CD14-positive monocyte (primary cell): Measurements from ENCODE around the gene MBD5. TPM values are rescaled to one million over a fixed set of nuclear protein-coding genes. Genes with fewer than 3 reads are reported as not detected.

Source experiments
- DNase-seq, 3 donors: peaks; one replicate each; pipeline ENCODE4 v3.0.0-alpha.2; 2011 to 2022
- H2AFZ ChIP-seq: 2 replicates; pipeline ENCODE4 v1.6.0; 2012; ENCODE audit warnings: mild to moderate bottlenecking, low read depth, low read length, inconsistent platforms; ENCODE audit not compliant: insufficient read depth, poor library complexity, severe bottlenecking
- H3K27ac ChIP-seq, 2 donors: 1 replicate in 1 of 2; 2 replicates in 1 of 2; pipeline ENCODE4 v1.5.1; 2012 to 2013; ENCODE audit warnings: low read length in 2 of 2, control low read depth in 1 of 2, inconsistent platforms in 1 of 2, low read depth in 1 of 2, mild to moderate bottlenecking in 1 of 2
- H3K27me3 ChIP-seq, 2 donors: one replicate each; pipeline versions ENCODE4 v1.6.0 to v1.6.1; 2011 to 2013; ENCODE audit warnings: low read length in 2 of 2; ENCODE audit not compliant: control insufficient read depth in 2 of 2, insufficient read depth in 2 of 2
- H3K36me3 ChIP-seq, 2 donors: replicated peaks in 1 of 2; 1 replicate in 1 of 2; 2 replicates in 1 of 2; pipeline versions ENCODE4 v1.5.1 to v1.6.1; 2012 to 2013; ENCODE audit warnings: low read length in 2 of 2, control low read depth in 1 of 2, inconsistent platforms in 1 of 2, mild to moderate bottlenecking in 1 of 2; ENCODE audit not compliant: insufficient read depth in 2 of 2, control insufficient read depth in 1 of 2
- H3K4me1 ChIP-seq, 2 donors: 1 replicate in 1 of 2; 2 replicates in 1 of 2; pipeline versions ENCODE4 v1.5.1 to v1.6.1; 2012 to 2013; ENCODE audit warnings: low read length in 2 of 2, control low read depth in 1 of 2, inconsistent platforms in 1 of 2, mild to moderate bottlenecking in 1 of 2, moderate library complexity in 1 of 2; ENCODE audit not compliant: insufficient read depth in 2 of 2, control insufficient read depth in 1 of 2
- H3K4me2 ChIP-seq: replicated peaks from 2 replicates; pipeline ENCODE3; 2012; ENCODE audit warnings: low read length, moderate library complexity, mild to moderate bottlenecking; ENCODE audit not compliant: poor library complexity, severe bottlenecking; ENCODE audit errors: extremely low read depth
- H3K4me3 ChIP-seq, 3 experiments: fragments of 200-600 bp in 1 of 3; sonication (generic) in 1 of 3; replicated peaks in 1 of 3; 1 replicate in 2 of 3; 2 replicates in 1 of 3; pipeline ENCODE4 v1.5.1; 2011 to 2013; ENCODE audit warnings: low read length in 3 of 3, mild to moderate bottlenecking in 3 of 3, control low read depth in 2 of 3, low read depth in 2 of 3, inconsistent platforms in 1 of 3, moderate library complexity in 1 of 3
- H3K79me2 ChIP-seq: 2 replicates; pipeline ENCODE4 v1.6.0; 2012; ENCODE audit warnings: mild to moderate bottlenecking, control low read depth, inconsistent platforms, low read length, moderate library complexity; ENCODE audit not compliant: insufficient read depth
- H3K9ac ChIP-seq: 2 replicates; pipeline ENCODE4 v1.6.0; 2017; ENCODE audit warnings: low read length, mild to moderate bottlenecking; ENCODE audit not compliant: insufficient read depth, poor library complexity, severe bottlenecking
- H3K9me3 ChIP-seq, 2 donors: replicated peaks in 1 of 2; 1 replicate in 1 of 2; 2 replicates in 1 of 2; pipeline versions ENCODE4 v1.5.1 to v1.6.1; 2012 to 2013; ENCODE audit warnings: low read length in 2 of 2, control low read depth in 1 of 2; ENCODE audit not compliant: control insufficient read depth in 1 of 2, insufficient read depth in 1 of 2
- H4K20me1 ChIP-seq: 2 replicates; pipeline ENCODE4 v1.6.0; 2012; ENCODE audit warnings: mild to moderate bottlenecking, low read length, control low read depth, moderate library complexity; ENCODE audit not compliant: insufficient read depth
- H3K27ac Mint-ChIP-seq, 7 donors: one replicate each; pipeline ENCODE4 v1.8.0; 2020; ENCODE audit warnings: mild to moderate bottlenecking in 7 of 7, mixed read lengths in 7 of 7, moderate library complexity in 6 of 7, inconsistent platforms in 2 of 7
- H3K27me3 Mint-ChIP-seq, 3 donors: one replicate each; pipeline ENCODE4 v1.8.0; 2021 to 2022; ENCODE audit warnings: low read depth in 3 of 3, mild to moderate bottlenecking in 3 of 3, mixed read lengths in 3 of 3, moderate library complexity in 3 of 3, inconsistent platforms in 1 of 3
- H3K36me3 Mint-ChIP-seq, 2 donors: one replicate each; pipeline ENCODE4 v1.8.0; 2020; ENCODE audit warnings: mixed read lengths in 2 of 2, inconsistent platforms in 1 of 2, mild to moderate bottlenecking in 1 of 2
- H3K4me1 Mint-ChIP-seq: one replicate; pipeline ENCODE4 v1.8.0; 2020; ENCODE audit warnings: mild to moderate bottlenecking, mixed read lengths
- H3K4me3 Mint-ChIP-seq, 2 donors: one replicate each; pipeline ENCODE4 v1.8.0; 2020; ENCODE audit warnings: mild to moderate bottlenecking in 2 of 2, mixed read lengths in 2 of 2, moderate library complexity in 1 of 2
- H3K9me3 Mint-ChIP-seq, 7 donors: one replicate each; pipeline ENCODE4 v1.8.0; 2020 to 2022; ENCODE audit warnings: mixed read lengths in 7 of 7, mild to moderate bottlenecking in 6 of 7, moderate library complexity in 6 of 7, inconsistent platforms in 2 of 7
- WGBS: methylation state at CpG from one replicate; pipeline ENCODE4 v1.1.5; 2013; ENCODE audit warnings: missing lambda C conversion rate; ENCODE audit not compliant: insufficient coverage; 5-methylcytosine and 5-hydroxymethylcytosine counted together
- intact Hi-C, 2 donors: fragments of 100-400 bp; cut with micrococcal nuclease; formaldehyde crosslinking; loops; one replicate each; pipeline versions ENCODE4 v1.15.0 to v1.15.1; 2023
- polyA plus RNA-seq, 3 donors: library from polyadenylated mRNA; depleted of rRNA in 1 of 3; unstranded in 2 of 3; stranded (reverse) in 1 of 3; fragments of 300-500 nt in 2 of 3; fragments of >200 nt in 1 of 3; fragmentation: Illumina TruSeq in 2 of 3; gene quantifications; 1 replicate in 2 of 3; 2 replicates in 1 of 3; pipeline ENCODE4 v1.2.3, GENCODE V29; 2012 to 2021
- TF ChIP-seq, protein P1 (sequence below): fragments of 200-600 bp; IDR thresholded peaks from one replicate; pipeline ENCODE4 v1.8.0; 2022; ENCODE audit warnings: antibody characterized with exemption, mild to moderate bottlenecking

MBD5 gene
- polyA plus RNA-seq, 3 donors: 2.3 to 5.7 (median 3.5) TPM

- Histone ChIP-seq H3K9me3 (peaks cover 7 to 13% of the 10 kb centered on the region in 2 donors), H3K4me2 (no peak overlapping the region), H3K27me3 (no peaks in the 10 kb centered on the region), H3K4me3 (no peak overlapping the region), H3K36me3 (peaks cover 0 to 4% of the 10 kb centered on the region in 2 donors), H3K79me2 (no peaks in the 10 kb centered on the region), H3K4me1 (no peaks in the 10 kb centered on the region), H3K27ac (no peak overlapping the region), H2AFZ (no peak overlapping the region), H4K20me1 (no peaks in the 10 kb centered on the region), H3K9ac (no peak overlapping the region)
- TF ChIP-seq, protein P1, sequence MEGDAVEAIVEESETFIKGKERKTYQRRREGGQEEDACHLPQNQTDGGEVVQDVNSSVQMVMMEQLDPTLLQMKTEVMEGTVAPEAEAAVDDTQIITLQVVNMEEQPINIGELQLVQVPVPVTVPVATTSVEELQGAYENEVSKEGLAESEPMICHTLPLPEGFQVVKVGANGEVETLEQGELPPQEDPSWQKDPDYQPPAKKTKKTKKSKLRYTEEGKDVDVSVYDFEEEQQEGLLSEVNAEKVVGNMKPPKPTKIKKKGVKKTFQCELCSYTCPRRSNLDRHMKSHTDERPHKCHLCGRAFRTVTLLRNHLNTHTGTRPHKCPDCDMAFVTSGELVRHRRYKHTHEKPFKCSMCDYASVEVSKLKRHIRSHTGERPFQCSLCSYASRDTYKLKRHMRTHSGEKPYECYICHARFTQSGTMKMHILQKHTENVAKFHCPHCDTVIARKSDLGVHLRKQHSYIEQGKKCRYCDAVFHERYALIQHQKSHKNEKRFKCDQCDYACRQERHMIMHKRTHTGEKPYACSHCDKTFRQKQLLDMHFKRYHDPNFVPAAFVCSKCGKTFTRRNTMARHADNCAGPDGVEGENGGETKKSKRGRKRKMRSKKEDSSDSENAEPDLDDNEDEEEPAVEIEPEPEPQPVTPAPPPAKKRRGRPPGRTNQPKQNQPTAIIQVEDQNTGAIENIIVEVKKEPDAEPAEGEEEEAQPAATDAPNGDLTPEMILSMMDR: no peak
- Mint-ChIP-seq H3K27me3 (peaks cover 0 to 4% (median 0%) of the 10 kb centered on the region in 3 donors), H3K4me3 (no peak overlapping the region), H3K27ac (no peak overlapping the region), H3K9me3 (peaks cover 13 to 31% (median 14%) of the 10 kb centered on the region in 7 donors), H3K36me3 (peaks cover 0 to 3% of the 10 kb centered on the region in 2 donors), H3K4me1 (no peaks in the 10 kb centered on the region)
- intact Hi-C loops: no loop called here
- DNase-seq: no peak
- WGBS: no CpG with 5 or more reads among the region's 1 CpG
Measured at GRCh38 chr2:148416248-148416647, 395.4 kb downstream of the MBD5 start.

GRCh38 chr2:148430101-148430500, 409.2 kb downstream of the MBD5 start:
- H3K27ac ChIP-seq: no peak overlapping the region
- H3K36me3 Mint-ChIP-seq: no peaks in the 10 kb centered on the region
- no peaks in the 10 kb centered on the region for H4K20me1 ChIP-seq
- no peaks in the 10 kb centered on the region for H3K4me1 ChIP-seq
- no peak overlapping the region for H3K27ac Mint-ChIP-seq
- peaks cover 0 to 3% (median 0%) of the 10 kb centered on the region in 3 donors for H3K27me3 Mint-ChIP-seq
- no peak overlapping the region for H3K4me3 ChIP-seq
- H2AFZ ChIP-seq: no peak overlapping the region
- no peaks in the 10 kb centered on the region for H3K9me3 ChIP-seq
- no peak overlapping the region for H3K4me2 ChIP-seq
- H3K79me2 ChIP-seq: no peaks in the 10 kb centered on the region
- H3K27me3 ChIP-seq: no peaks in the 10 kb centered on the region
- H3K36me3 ChIP-seq: no peaks in the 10 kb centered on the region
- DNase-seq: no peak
- no CpG with 5 or more reads among the region's 1 CpG for WGBS
- H3K9ac ChIP-seq: no peak overlapping the region
- intact Hi-C loops: no loop called here
- H3K4me1 Mint-ChIP-seq: no peaks in the 10 kb centered on the region
- peaks cover 2 to 13% (median 6%) of the 10 kb centered on the region in 7 donors for H3K9me3 Mint-ChIP-seq
- TF ChIP-seq, protein P1: no peak
- no peak overlapping the region for H3K4me3 Mint-ChIP-seq
